ENCODE measurements around the gene NELFB.

- TF ChIP-seq REST (IDR thresholded peaks at IDR 0.05; ENCODE audit: low read depth) (no peak), USF1 (IDR thresholded peaks at IDR 0.05) (no peak), ZBTB7A (IDR thresholded peaks at IDR 0.05; ENCODE audit: low read depth) (0 out of 2 replicates have a peak, but pooled peaks have one; percentile 44), TEAD4 (IDR thresholded peaks at IDR 0.05) (no peak), EGR1 (IDR thresholded peaks at IDR 0.05) (no peak)
Measured at GRCh38 chr9:137217276-137218211, 37.6 kb upstream of the NELFB start.
